ENCODE measurements around the gene ROBO1.

- TF ChIP-seq CTCF (IDR thresholded peaks at IDR 0.05; ENCODE audit: insufficient read depth, low read length, poor library complexity, severe bottlenecking) = no peak
- no peak for TF ChIP-seq EZH2phosphoT487 (conservative IDR thresholded peaks at IDR 0.05; ENCODE audit: low read length)
These were observed 791.6 kb downstream of the ROBO1 start for GRCh38 chr3:78976200-78976599.
